K562 (cell line): Measurements from ENCODE around the gene FOXN3. TPM values are rescaled to one million over a fixed set of nuclear protein-coding genes. Genes with fewer than 3 reads are reported as not detected.

Experiments
- ATAC-seq: fragments of 200-7000 bp; cut with Tn5 transposase; 3 replicates; pipeline ENCODE4 v1.9.1; 2020; ENCODE audit warnings: moderate library complexity
- BruUV-seq: library from RNA; stranded (reverse); fragments of 400-500 nt; replicated peaks from 2 replicates; lab custom pipeline; 2021; lab: Mats Ljungman, UMichigan
- CTCF ChIA-PET: fragments of 300-600 bp; formaldehyde crosslinking; extraction: SDS; loops from one replicate; lab custom pipeline; 2021; ENCODE audit warnings: low intra/inter-chr PET ratio; lab: Yijun Ruan, JAX
- POLR2A ChIA-PET: fragments of 300-600, 350-650 bp; sonication (Branson Sonifier 250); formaldehyde crosslinking; extraction: SDS; loops from one replicate; lab custom pipeline; 2021; ENCODE audit warnings: antibody characterized with exemption, inconsistent platforms; lab: Yijun Ruan, JAX
- DNase-seq, 4 experiments: peaks; one replicate each; pipeline versions ENCODE4 v3.0.0 to v3.0.0-alpha.2; 2011 to 2018; ENCODE audit warnings: low spot score in 3 of 4, mixed read lengths in 3 of 4; ENCODE audit errors: extremely low read depth in 1 of 4
- FAIRE-seq: peaks from 2 replicates; lab custom pipeline; 2011; peaks lifted over from hg19 to GRCh38; lab: Jason Lieb, UNC
- H2AFZ ChIP-seq: 2 replicates; pipeline ENCODE4 v1.6.0; 2011; ENCODE audit warnings: low read depth, low read length, control low read depth, inconsistent platforms
- H3K27ac ChIP-seq: fragments of 200-600 bp; 3 replicates; pipeline ENCODE4 v1.8.0; 2011; ENCODE audit warnings: low read depth, mild to moderate bottlenecking, control low read depth, inconsistent platforms, low read length, moderate library complexity, mixed read lengths; ENCODE audit errors: extremely low read depth
- H3K27me3 ChIP-seq, 2 experiments: fragments of 300-600 bp in 1 of 2; 2 replicates in 1 of 2; 3 replicates in 1 of 2; pipeline versions ENCODE4 v1.6.0 to v1.8.0; 2011; ENCODE audit warnings: inconsistent platforms in 2 of 2, low read length in 2 of 2, mild to moderate bottlenecking in 1 of 2, mixed read lengths in 1 of 2, moderate library complexity in 1 of 2; ENCODE audit not compliant: control insufficient read depth in 2 of 2, insufficient read depth in 2 of 2
- H3K36me3 ChIP-seq: fragments of 300-600 bp; 3 replicates; pipeline ENCODE4 v1.8.0; 2011; ENCODE audit warnings: mild to moderate bottlenecking, low read length, inconsistent platforms; ENCODE audit not compliant: control insufficient read depth, insufficient read depth
- H3K4me1 ChIP-seq, 2 experiments: fragments of 200-600 bp in 1 of 2; replicated peaks in 1 of 2; 2 replicates in 1 of 2; 3 replicates in 1 of 2; pipeline versions ENCODE4 v1.5.1 to v1.8.0; 2011; ENCODE audit warnings: inconsistent platforms in 2 of 2, low read length in 2 of 2, mild to moderate bottlenecking in 1 of 2, mixed read lengths in 1 of 2, moderate library complexity in 1 of 2; ENCODE audit not compliant: control insufficient read depth in 2 of 2, insufficient read depth in 2 of 2
- H3K4me2 ChIP-seq: 2 replicates; pipeline ENCODE4 v1.6.1; 2011; ENCODE audit warnings: low read length, control low read depth, inconsistent platforms, mixed read lengths; ENCODE audit not compliant: insufficient read depth
- H3K4me3 ChIP-seq: fragments of 200-600 bp; sonication (generic), shearing (Covaris generic); 2 replicates; pipeline ENCODE4 v1.5.1; 2016; ENCODE audit warnings: control low read depth, inconsistent platforms
- H3K79me2 ChIP-seq: fragments of 200-600 bp; 3 replicates; pipeline ENCODE4 v1.8.0; 2011; ENCODE audit warnings: low read length, inconsistent platforms; ENCODE audit not compliant: control insufficient read depth, insufficient read depth
- H3K9ac ChIP-seq, 2 experiments: 2 replicates each; pipeline versions ENCODE4 v1.6.0 to v1.6.1; 2011; ENCODE audit warnings: low read depth in 2 of 2, low read length in 2 of 2, control low read depth in 1 of 2, inconsistent platforms in 1 of 2, mild to moderate bottlenecking in 1 of 2, mixed read lengths in 1 of 2; ENCODE audit not compliant: insufficient read depth in 1 of 2
- H3K9me1 ChIP-seq: one replicate; pipeline ENCODE4 v1.6.0; 2011; ENCODE audit warnings: inconsistent platforms, mild to moderate bottlenecking, low read length, moderate library complexity; ENCODE audit not compliant: control insufficient read depth, insufficient read depth
- H3K9me3 ChIP-seq: replicated peaks from 2 replicates; pipeline ENCODE4 v1.5.1; 2011; ENCODE audit warnings: low read depth, low read length, inconsistent platforms; ENCODE audit not compliant: control insufficient read depth, insufficient read depth
- H4K20me1 ChIP-seq: replicated peaks from 2 replicates; pipeline ENCODE4 v1.6.1; 2011; ENCODE audit warnings: low read length, inconsistent platforms, mixed read lengths; ENCODE audit not compliant: control insufficient read depth, insufficient read depth
- RBFOX2 ChIP-seq: fragments of 200-400 bp; formaldehyde crosslinking; IDR thresholded peaks from 2 replicates; pipeline ENCODE4 v1.6.1; 2017; ENCODE audit warnings: low read depth, mild to moderate bottlenecking, low read length, moderate library complexity
- RBM39 ChIP-seq: fragments of 200-400 bp; formaldehyde crosslinking; optimal IDR thresholded peaks from 2 replicates; pipeline ENCODE3; 2018; ENCODE audit warnings: low read depth, low read length
- SLC30A9 ChIP-seq: fragments of 250-450 bp; sonication (Bioruptor Pico); IDR thresholded peaks from 2 replicates; pipeline ENCODE4 v1.8.0; 2022; ENCODE audit warnings: mild to moderate bottlenecking, moderate library complexity
- ZBTB5 ChIP-seq: fragments of 450-650 bp; IDR thresholded peaks from 2 replicates; pipeline ENCODE4 v1.6.1; 2017; ENCODE audit warnings: antibody characterized with exemption
- ZNF224 ChIP-seq: sonication (generic); formaldehyde crosslinking; IDR thresholded peaks from 2 replicates; pipeline ENCODE4 v1.8.0; 2022; ENCODE audit warnings: mild to moderate bottlenecking, missing genetic modification reagents
- WGBS: fragments of 100-300 bp; shearing (Covaris generic); methylation state at CpG from one replicate; pipeline ENCODE4 v1.1.6; 2016; ENCODE audit warnings: low coverage, mixed read lengths; ENCODE audit not compliant: insufficient coverage; ENCODE audit errors: missing lambda C conversion rate; 5-methylcytosine and 5-hydroxymethylcytosine counted together
- in situ Hi-C: fragments of 300-500 bp; cut with MboI; formaldehyde crosslinking; loops from 4 replicates; pipeline ENCODE4 v1.15.0; 2018; ENCODE audit warnings: inconsistent platforms, mixed read lengths
- intact Hi-C: fragments of 100-400 bp; cut with micrococcal nuclease; formaldehyde crosslinking; loops from 2 replicates; pipeline ENCODE4 v1.14.2; 2022
- polyA plus RNA-seq, 8 experiments: library from polyadenylated mRNA; depleted of rRNA in 4 of 8; stranded (reverse) in 5 of 8; unstranded in 3 of 8; fragments of >200 nt; fragmentation: Nextera tagmentation in 2 of 8; fragmentation: Illumina TruSeq in 1 of 8; extraction: Ambion mirVana in 2 of 8; extraction: Trizol in 1 of 8; gene quantifications; 2 replicates each; pipeline versions ENCODE4 v1.2.1 to v1.2.3, GENCODE V29; 2011 to 2014; ENCODE audit warnings: inconsistent platforms in 1 of 8, missing spikeins in 1 of 8
- total RNA-seq, 7 experiments: library from RNA; depleted of rRNA in 6 of 7; stranded (reverse); fragments of >200 nt in 6 of 7; fragmentation: Illumina TruSeq in 2 of 7; extraction: Trizol in 2 of 7; gene quantifications; 2 replicates each; pipeline versions ENCODE4 v1.2.1 to v1.2.3, GENCODE V29; 2011 to 2021; ENCODE audit warnings: low replicate concordance in 1 of 7

FOXN3 gene
- total and polyA plus RNA-seq, 9 of the 15 experiments (the other 6 are each of a cell fraction or from before 2014, with no cell fraction given) = 0.07 to 1.3 (median 0.40) TPM

GRCh38 chr14:89217891-89218290 lies 199.1 kb downstream of the FOXN3 start (continued):
- no peak for TF ChIP-seq ZBTB5
- TF ChIP-seq ZNF224 (CRISPR knock-in tag) = no peak
- no peak for TF ChIP-seq RBM39
- no peak for TF ChIP-seq RBFOX2

DNA sequence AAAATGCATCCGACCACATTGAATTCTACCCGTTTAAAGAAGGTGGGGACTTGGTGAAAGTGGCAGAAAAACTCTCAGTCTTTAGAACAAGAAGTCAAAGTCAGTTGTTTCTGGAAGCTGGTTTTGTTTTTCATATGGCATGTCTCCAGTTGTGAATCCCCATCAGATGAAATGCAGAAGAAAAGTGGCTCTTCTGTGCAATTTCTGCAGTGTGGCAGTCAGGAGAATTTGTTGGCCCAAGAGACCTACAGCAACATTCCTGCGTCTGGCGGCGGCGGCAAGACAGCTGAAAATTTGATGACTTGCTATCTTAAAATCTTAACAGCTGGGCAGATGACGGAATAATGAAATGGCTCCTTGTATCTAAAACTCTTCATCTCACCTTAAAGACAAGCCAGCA lies 201.5 kb downstream of the FOXN3 start:
- Histone ChIP-seq H3K4me1 (no peaks in the 10 kb centered on the region), H3K36me3 (no peaks in the 10 kb centered on the region), H3K27me3 (peaks cover 0 to 6% of the 10 kb centered on the region in 2 experiments; a peak in 2 of 5 replicates), H4K20me1 (no peaks in the 10 kb centered on the region), H3K79me2 (no peaks in the 10 kb centered on the region), H3K27ac (no peak overlapping the region), H3K9me1 (no peaks in the 10 kb centered on the region), H3K4me2 (no peak overlapping the region), H3K9ac (no peak overlapping the region), H2AFZ (no peak overlapping the region), H3K9me3 (no peaks in the 10 kb centered on the region), H3K4me3 (no peak overlapping the region)
- ChIA-PET CTCF (no interaction called here), POLR2A (no interaction called here)
- no TSS peak for BruUV-seq
- intact Hi-C loops = no loop called here
- DNase-seq (no peak), ATAC-seq (no peak), FAIRE-seq (no peak)
- WGBS = 34% methylated on average over 7 of the region's 7 CpGs
- in situ Hi-C loops = no loop called here
- no peak for TF ChIP-seq SLC30A9 (CRISPR knock-in tag)
